ENCODE measurements around the gene CACNA1C. TPM values are rescaled to one million over a fixed set of nuclear protein-coding genes. Genes with fewer than 3 reads are reported as not detected.

CACNA1C gene
- total and polyA plus RNA-seq, 10 of the 15 experiments (the other 5 are each of a cell fraction or from before 2014, with no cell fraction given), result under 0.01 to 0.15 (median 0.09) TPM; not detected in 5

DNA sequence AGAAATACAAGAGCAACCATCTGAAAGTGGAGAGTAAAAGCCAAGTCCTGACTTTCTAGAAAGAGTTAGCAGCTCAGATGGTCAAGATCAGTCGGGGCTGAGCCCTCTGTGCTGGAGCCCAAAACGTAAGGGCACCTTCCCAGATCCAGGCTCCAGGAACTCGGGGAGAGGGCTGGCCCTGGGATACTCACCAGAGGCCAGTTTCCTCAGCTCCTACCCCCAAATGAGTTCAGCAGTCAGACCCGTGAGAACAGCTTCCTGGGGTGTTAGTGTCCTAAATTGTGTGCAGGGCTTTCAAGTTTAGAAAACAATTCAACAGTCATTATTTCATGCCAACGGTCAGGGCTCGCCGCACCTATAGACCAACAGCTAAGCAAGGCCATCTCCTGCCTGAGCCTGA lies 594.4 kb downstream of the CACNA1C start:
- in situ Hi-C loops (cut with MboI), result no loop called here
- no peaks in the 10 kb centered on the region for H3K9me3 ChIP-seq (replicated peaks; ENCODE audit: control insufficient read depth, insufficient read depth, low read length)
- no peaks in the 10 kb centered on the region for H3K36me3 ChIP-seq (ENCODE audit: control insufficient read depth in 2 of 2, insufficient read depth in 2 of 2, low read length in 1 of 2)
- BruUV-seq (replicated peaks), result no TSS peak
- H4K20me1 ChIP-seq (ENCODE audit: control insufficient read depth, insufficient read depth), result no peaks in the 10 kb centered on the region
- FAIRE-seq (no peak), ATAC-seq (no peak), DNase-seq (ENCODE audit: low read depth, low spot score) (no peak)
- no peak overlapping the region for H3K4me3 ChIP-seq
- H3K9ac ChIP-seq (ENCODE audit: control insufficient read depth, insufficient read depth, low read length), result no peak overlapping the region
- POLR2A ChIA-PET, result no interaction called here
- TF ChIP-seq TBL1XR1 (IDR thresholded peaks at IDR 0.05; ENCODE audit: low read depth, low read length) (no peak), STAT1 (conservative IDR thresholded peaks at IDR 0.05) (no peak), ZZZ3 (IDR thresholded peaks at IDR 0.05; ENCODE audit: control insufficient read depth, insufficient read length, low read depth) (no peak)
- H3K27ac ChIP-seq (ENCODE audit: control insufficient read depth, insufficient read depth), result no peak overlapping the region
- no peaks in the 10 kb centered on the region for H3K79me2 ChIP-seq (ENCODE audit: control insufficient read depth, insufficient read depth, low read length)
- peaks cover 14% of the 10 kb centered on the region in 2 experiments for H3K27me3 ChIP-seq (replicated peaks in 1 of 2; ENCODE audit: control insufficient read depth in 2 of 2, insufficient read depth in 2 of 2, low read length in 1 of 2)
- 16% methylated on average over 7 of the region's 7 CpGs for WGBS (ENCODE audit: insufficient coverage, insufficient replicate concordance, low lambda C conversion rate, missing lambda C conversion rate)
- RAD21 ChIA-PET (ENCODE audit: unreplicated experiment), result no interaction called here
- H3K4me2 ChIP-seq (ENCODE audit: control insufficient read depth, insufficient read depth), result no peak overlapping the region
- intact Hi-C loops (cut with micrococcal nuclease; ENCODE audit: unreplicated experiment), result no loop called here
- CTCF ChIA-PET, result interaction anchor here (0.6 kb wide), 1 partner anchor 403 kb away, joined by 3 read pairs; no protein-coding TSS in a partner anchor
- no peaks in the 10 kb centered on the region for H3K4me1 ChIP-seq (ENCODE audit: control insufficient read depth, insufficient read depth, low read length)
- H2AFZ ChIP-seq (ENCODE audit: control insufficient read depth, low read depth, low read length), result no peak overlapping the region
- SMC1A ChIA-PET (ENCODE audit: uncharacterized antibody, unreplicated experiment), result no interaction called here

DNA sequence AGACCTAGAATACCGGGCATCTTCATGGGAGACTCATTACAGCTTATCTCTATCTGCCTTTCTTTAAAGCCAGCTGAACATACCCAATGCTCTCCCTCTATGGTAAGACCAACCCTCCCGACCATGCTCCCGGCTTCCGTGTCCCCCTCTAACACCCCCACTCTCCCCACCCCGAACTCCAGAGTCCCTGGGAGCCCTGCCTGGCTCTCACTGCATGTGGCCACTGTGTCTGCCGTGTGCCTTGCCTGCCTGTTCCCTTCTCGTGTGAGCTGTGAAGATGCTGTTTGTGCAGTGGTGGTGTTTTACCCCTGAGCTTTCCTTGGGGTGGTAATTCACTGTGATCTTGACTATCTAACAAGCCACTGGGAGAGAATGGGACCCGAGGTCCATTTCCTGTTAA lies 595.6 kb downstream of the CACNA1C start:
- no peaks in the 10 kb centered on the region for H3K79me2 ChIP-seq (ENCODE audit: control insufficient read depth, insufficient read depth, low read length)
- FAIRE-seq, result no peak
- no peak for ATAC-seq
- TF ChIP-seq NRF1 (conservative IDR thresholded peaks at IDR 0.05; ENCODE audit: low read depth, low read length) (no peak), KAT2A (conservative IDR thresholded peaks at IDR 0.05; ENCODE audit: control insufficient read depth, low read depth, low read length) (no peak), MXI1 (IDR thresholded peaks at IDR 0.05; ENCODE audit: low read depth, low read length) (no peak), POLR2AphosphoS2 (IDR thresholded peaks at IDR 0.05; ENCODE audit: low read depth, low read length) (no peak), TAF1 (IDR thresholded peaks at IDR 0.05; ENCODE audit: borderline replicate concordance, low read depth, low read length) (no peak)
- TF ChIP-seq, protein P1, sequence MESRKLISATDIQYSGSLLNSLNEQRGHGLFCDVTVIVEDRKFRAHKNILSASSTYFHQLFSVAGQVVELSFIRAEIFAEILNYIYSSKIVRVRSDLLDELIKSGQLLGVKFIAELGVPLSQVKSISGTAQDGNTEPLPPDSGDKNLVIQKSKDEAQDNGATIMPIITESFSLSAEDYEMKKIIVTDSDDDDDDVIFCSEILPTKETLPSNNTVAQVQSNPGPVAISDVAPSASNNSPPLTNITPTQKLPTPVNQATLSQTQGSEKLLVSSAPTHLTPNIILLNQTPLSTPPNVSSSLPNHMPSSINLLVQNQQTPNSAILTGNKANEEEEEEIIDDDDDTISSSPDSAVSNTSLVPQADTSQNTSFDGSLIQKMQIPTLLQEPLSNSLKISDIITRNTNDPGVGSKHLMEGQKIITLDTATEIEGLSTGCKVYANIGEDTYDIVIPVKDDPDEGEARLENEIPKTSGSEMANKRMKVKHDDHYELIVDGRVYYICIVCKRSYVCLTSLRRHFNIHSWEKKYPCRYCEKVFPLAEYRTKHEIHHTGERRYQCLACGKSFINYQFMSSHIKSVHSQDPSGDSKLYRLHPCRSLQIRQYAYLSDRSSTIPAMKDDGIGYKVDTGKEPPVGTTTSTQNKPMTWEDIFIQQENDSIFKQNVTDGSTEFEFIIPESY (IDR thresholded peaks at IDR 0.05), result no peak
- no peak overlapping the region for H3K4me2 ChIP-seq (ENCODE audit: control insufficient read depth, insufficient read depth)
- WGBS (ENCODE audit: insufficient coverage, insufficient replicate concordance, low lambda C conversion rate, missing lambda C conversion rate), result 20% methylated on average over 8 of the region's 8 CpGs
- H3K9ac ChIP-seq (ENCODE audit: control insufficient read depth, insufficient read depth, low read length), result no peak overlapping the region
- SMC1A ChIA-PET (ENCODE audit: uncharacterized antibody, unreplicated experiment), result no interaction called here
- H4K20me1 ChIP-seq (ENCODE audit: control insufficient read depth, insufficient read depth), result no peaks in the 10 kb centered on the region
- RAD21 ChIA-PET (ENCODE audit: unreplicated experiment), result no interaction called here
- no TSS peak for BruUV-seq (replicated peaks)
- intact Hi-C loops (cut with micrococcal nuclease; ENCODE audit: unreplicated experiment), result no loop called here
- no peak overlapping the region for H3K4me3 ChIP-seq
- POLR2A ChIA-PET, result no interaction called here
- no peaks in the 10 kb centered on the region for H3K9me3 ChIP-seq (replicated peaks; ENCODE audit: control insufficient read depth, insufficient read depth, low read length)
- no peaks in the 10 kb centered on the region for H3K36me3 ChIP-seq (ENCODE audit: control insufficient read depth in 2 of 2, insufficient read depth in 2 of 2, low read length in 1 of 2)
- H3K27ac ChIP-seq (ENCODE audit: control insufficient read depth, insufficient read depth), result no peak overlapping the region
- CTCF ChIA-PET, result no interaction called here
- DNase-seq (ENCODE audit: low read depth, low spot score), result no peak
- in situ Hi-C loops (cut with MboI), result no loop called here
- H2AFZ ChIP-seq (ENCODE audit: control insufficient read depth, low read depth, low read length), result no peak overlapping the region
- peaks cover 12 to 14% of the 10 kb centered on the region in 2 experiments for H3K27me3 ChIP-seq (replicated peaks in 1 of 2; ENCODE audit: control insufficient read depth in 2 of 2, insufficient read depth in 2 of 2, low read length in 1 of 2)
- no peaks in the 10 kb centered on the region for H3K4me1 ChIP-seq (ENCODE audit: control insufficient read depth, insufficient read depth, low read length)

All from GM12878 (cell line).